GM23338 (cell line): Measurements from ENCODE around the gene CCDC32. TPM values are rescaled to one million over a fixed set of nuclear protein-coding genes. Genes with fewer than 3 reads are reported as not detected.
A peak's percentile ranks its signal among the peaks of the same experiment; 100 is the strongest.

ENCODE experiments used
- ATAC-seq: fragments of 200-7000 bp; cut with Tn5 transposase; 3 replicates; pipeline ENCODE4 v1.9.1; 2020
- DNase-seq: peaks from one replicate; pipeline ENCODE4 v3.0.0-alpha.2; 2015; ENCODE audit warnings: low spot score
- H2AFZ ChIP-seq: fragments of 200-600 bp; sonication (generic); 2 replicates; pipeline ENCODE4 v1.8.0; 2016; ENCODE audit warnings: antibody characterized with exemption, mild to moderate bottlenecking, moderate library complexity
- H3F3A ChIP-seq: fragments of 200-600 bp; sonication (generic); replicated peaks from 2 replicates; pipeline ENCODE4 v1.8.0; 2017; ENCODE audit warnings: antibody characterized with exemption, mixed run types, low read depth
- H3K27ac ChIP-seq: fragments of 200-600 bp; sonication (generic); 2 replicates; pipeline ENCODE4 v1.6.1; 2016; ENCODE audit warnings: low read depth
- H3K27me3 ChIP-seq: fragments of 200-600 bp; sonication (generic); 2 replicates; pipeline ENCODE4 v1.8.0; 2016; ENCODE audit warnings: mild to moderate bottlenecking, mixed run types, moderate library complexity; ENCODE audit not compliant: insufficient read depth
- H3K36me3 ChIP-seq: fragments of 200-600 bp; sonication (generic); 2 replicates; pipeline ENCODE4 v1.8.0; 2016; ENCODE audit warnings: mild to moderate bottlenecking; ENCODE audit not compliant: insufficient read depth
- H3K4me1 ChIP-seq: fragments of 200-600 bp; sonication (generic); 2 replicates; pipeline ENCODE4 v1.8.0; 2016; ENCODE audit warnings: mild to moderate bottlenecking, moderate library complexity; ENCODE audit not compliant: insufficient read depth
- H3K4me2 ChIP-seq: fragments of 200-600 bp; sonication (generic); 2 replicates; pipeline ENCODE4 v1.7.1; 2017; ENCODE audit warnings: mixed run types
- H3K4me3 ChIP-seq: fragments of 200-600 bp; sonication (generic); 2 replicates; pipeline ENCODE4 v1.6.1; 2016; ENCODE audit warnings: mixed run types
- H3K79me2 ChIP-seq: fragments of 200-600 bp; sonication (generic); replicated peaks from 2 replicates; pipeline ENCODE4 v1.8.0; 2017; ENCODE audit warnings: mild to moderate bottlenecking; ENCODE audit not compliant: insufficient read depth
- H3K9me2 ChIP-seq: fragments of 200-600 bp; sonication (generic); 2 replicates; pipeline ENCODE4 v1.8.0; 2017; ENCODE audit not compliant: insufficient read depth
- H4K20me1 ChIP-seq: fragments of 200-600 bp; sonication (generic); replicated peaks from 2 replicates; pipeline ENCODE4 v1.8.0; 2017; ENCODE audit warnings: mild to moderate bottlenecking; ENCODE audit not compliant: insufficient read depth
- H3K27ac Mint-ChIP-seq: 2 replicates; pipeline ENCODE4 v1.8.0; 2020; ENCODE audit warnings: inconsistent platforms, mild to moderate bottlenecking, moderate library complexity, mixed read lengths
- H3K27me3 Mint-ChIP-seq: 3 replicates; pipeline ENCODE4 v1.8.0; 2022; ENCODE audit warnings: low read depth, mild to moderate bottlenecking, moderate library complexity, mixed read lengths, inconsistent platforms; ENCODE audit not compliant: insufficient read depth, poor library complexity
- H3K36me3 Mint-ChIP-seq: 3 replicates; pipeline ENCODE4 v1.8.0; 2021; ENCODE audit warnings: low read depth, mild to moderate bottlenecking, inconsistent platforms, moderate library complexity, mixed read lengths
- H3K4me1 Mint-ChIP-seq: 3 replicates; pipeline ENCODE4 v1.8.0; 2020; ENCODE audit warnings: mild to moderate bottlenecking, inconsistent platforms, mixed read lengths
- H3K4me3 Mint-ChIP-seq: 3 replicates; pipeline ENCODE4 v1.8.0; 2021; ENCODE audit warnings: moderate library complexity, mild to moderate bottlenecking, inconsistent platforms, mixed read lengths
- H3K9me3 Mint-ChIP-seq: 3 replicates; pipeline ENCODE4 v1.8.0; 2020; ENCODE audit warnings: moderate library complexity, mild to moderate bottlenecking, inconsistent platforms, mixed read lengths
- CREB1 ChIP-seq: fragments of 250-450 bp; sonication (Bioruptor Pico); IDR thresholded peaks from 2 replicates; pipeline ENCODE4 v1.5.0; 2020; ENCODE audit warnings: low read depth, mild to moderate bottlenecking, moderate library complexity
- EZH2 ChIP-seq: fragments of 200-600 bp; sonication (generic); IDR thresholded peaks from one replicate; pipeline ENCODE4 v1.8.0; 2017; ENCODE audit warnings: antibody characterized with exemption, mild to moderate bottlenecking, low read depth; ENCODE audit not compliant: unreplicated experiment
- EZH2phosphoT487 ChIP-seq: fragments of 200-600 bp; sonication (generic); IDR thresholded peaks from one replicate; pipeline ENCODE4 v1.8.1; 2018; ENCODE audit warnings: antibody characterized with exemption; ENCODE audit not compliant: unreplicated experiment
- JUNB ChIP-seq: IDR thresholded peaks from one replicate; pipeline ENCODE4 v1.6.1; 2016; ENCODE audit warnings: antibody characterized with exemption; ENCODE audit not compliant: unreplicated experiment
- NANOG ChIP-seq: IDR thresholded peaks from 2 replicates; pipeline ENCODE4 v1.6.1; 2016; ENCODE audit warnings: antibody characterized with exemption, borderline replicate concordance
- STAT1 ChIP-seq: IDR thresholded peaks from one replicate; pipeline ENCODE4 v1.6.1; 2016; ENCODE audit warnings: antibody characterized with exemption; ENCODE audit not compliant: unreplicated experiment
- ZNF114 ChIP-seq: fragments of 250-450 bp; sonication (Bioruptor Pico); IDR thresholded peaks from 2 replicates; pipeline ENCODE4 v1.5.0; 2020; ENCODE audit warnings: mild to moderate bottlenecking, moderate library complexity
- ZNF331 ChIP-seq: fragments of 250-450 bp; sonication (Bioruptor Pico); IDR thresholded peaks from 2 replicates; pipeline ENCODE4 v1.5.0; 2020; ENCODE audit warnings: low read depth, mild to moderate bottlenecking, moderate library complexity
- polyA plus RNA-seq: library from polyadenylated mRNA; unstranded; fragments of >200 nt; fragmentation: Nextera tagmentation; extraction: Ambion mirVana; gene quantifications from 2 replicates; pipeline ENCODE4 v1.2.1, GENCODE V29; 2016
- total RNA-seq: library from RNA; depleted of rRNA; stranded (reverse); fragments of >200 nt; shearing (Covaris generic); gene quantifications from 2 replicates; pipeline ENCODE4 v1.2.3, GENCODE V29; 2014
- TF ChIP-seq, protein P1 (sequence below): IDR thresholded peaks from 2 replicates; pipeline ENCODE4 v1.6.1; 2016; ENCODE audit warnings: antibody characterized with exemption
- TF ChIP-seq, protein P2 (sequence below), 2 experiments: fragments of 200-600 bp in 1 of 2; sonication (generic) in 1 of 2; conservative IDR thresholded peaks; 2 replicates each; pipeline versions ENCODE4 v1.5.1 to v1.6.1; 2016 to 2017; ENCODE audit warnings: antibody characterized with exemption in 2 of 2, low read depth in 2 of 2, mild to moderate bottlenecking in 2 of 2, moderate library complexity in 1 of 2
- TF ChIP-seq, protein P3 (sequence below): IDR thresholded peaks from one replicate; pipeline ENCODE4 v1.6.1; 2018; ENCODE audit warnings: antibody characterized with exemption; ENCODE audit not compliant: unreplicated experiment

Gene CCDC32
- total and polyA plus RNA-seq, 2 experiments from 2014 or later = 13.8 to 15.4 TPM

DNA sequence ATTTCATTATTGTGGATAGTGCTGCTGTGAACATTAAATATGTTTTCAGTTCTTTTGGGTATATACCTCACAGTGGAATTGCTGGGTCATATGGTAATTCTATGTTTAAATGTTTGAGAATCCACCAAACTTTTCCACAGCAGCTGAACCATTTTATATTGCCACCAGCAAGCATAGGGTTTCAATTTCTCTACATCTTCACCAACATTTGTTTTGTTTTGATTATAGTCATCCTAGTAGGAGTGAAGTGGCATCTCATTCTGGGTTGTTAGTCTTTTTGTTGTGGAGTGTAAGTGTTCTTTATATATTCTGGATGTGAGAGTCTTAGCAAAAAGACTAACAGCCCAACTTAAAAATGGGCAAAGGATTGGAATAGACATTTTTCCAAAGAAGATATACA is 10.3 kb upstream of the CCDC32 start:
- DNase-seq = no peak
- TF ChIP-seq ZNF331 (CRISPR knock-in tag) (no peak), CREB1 (CRISPR knock-in tag) (no peak)
- TF ChIP-seq, protein P1, sequence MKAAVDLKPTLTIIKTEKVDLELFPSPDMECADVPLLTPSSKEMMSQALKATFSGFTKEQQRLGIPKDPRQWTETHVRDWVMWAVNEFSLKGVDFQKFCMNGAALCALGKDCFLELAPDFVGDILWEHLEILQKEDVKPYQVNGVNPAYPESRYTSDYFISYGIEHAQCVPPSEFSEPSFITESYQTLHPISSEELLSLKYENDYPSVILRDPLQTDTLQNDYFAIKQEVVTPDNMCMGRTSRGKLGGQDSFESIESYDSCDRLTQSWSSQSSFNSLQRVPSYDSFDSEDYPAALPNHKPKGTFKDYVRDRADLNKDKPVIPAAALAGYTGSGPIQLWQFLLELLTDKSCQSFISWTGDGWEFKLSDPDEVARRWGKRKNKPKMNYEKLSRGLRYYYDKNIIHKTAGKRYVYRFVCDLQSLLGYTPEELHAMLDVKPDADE = no peak
- TF ChIP-seq, protein P2, sequence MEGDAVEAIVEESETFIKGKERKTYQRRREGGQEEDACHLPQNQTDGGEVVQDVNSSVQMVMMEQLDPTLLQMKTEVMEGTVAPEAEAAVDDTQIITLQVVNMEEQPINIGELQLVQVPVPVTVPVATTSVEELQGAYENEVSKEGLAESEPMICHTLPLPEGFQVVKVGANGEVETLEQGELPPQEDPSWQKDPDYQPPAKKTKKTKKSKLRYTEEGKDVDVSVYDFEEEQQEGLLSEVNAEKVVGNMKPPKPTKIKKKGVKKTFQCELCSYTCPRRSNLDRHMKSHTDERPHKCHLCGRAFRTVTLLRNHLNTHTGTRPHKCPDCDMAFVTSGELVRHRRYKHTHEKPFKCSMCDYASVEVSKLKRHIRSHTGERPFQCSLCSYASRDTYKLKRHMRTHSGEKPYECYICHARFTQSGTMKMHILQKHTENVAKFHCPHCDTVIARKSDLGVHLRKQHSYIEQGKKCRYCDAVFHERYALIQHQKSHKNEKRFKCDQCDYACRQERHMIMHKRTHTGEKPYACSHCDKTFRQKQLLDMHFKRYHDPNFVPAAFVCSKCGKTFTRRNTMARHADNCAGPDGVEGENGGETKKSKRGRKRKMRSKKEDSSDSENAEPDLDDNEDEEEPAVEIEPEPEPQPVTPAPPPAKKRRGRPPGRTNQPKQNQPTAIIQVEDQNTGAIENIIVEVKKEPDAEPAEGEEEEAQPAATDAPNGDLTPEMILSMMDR (conservative IDR thresholded peaks at IDR 0.05; ENCODE audit: low read depth in 2 of 2) = no peak
- H3F3A ChIP-seq = no peaks in the 10 kb centered on the region; the same call in 1 of the 2 replicates
- H3K27ac Mint-ChIP-seq = no peak overlapping the region
- peaks cover 7% of the 10 kb centered on the region; the same call in 1 of the 2 replicates for H3K36me3 ChIP-seq
- H3K4me1 ChIP-seq = peaks cover 6% of the 10 kb centered on the region
- no peak overlapping the region for H3K4me2 ChIP-seq
- no peaks in the 10 kb centered on the region for H3K27me3 Mint-ChIP-seq
- H3K27ac ChIP-seq = no peak overlapping the region
- H3K36me3 Mint-ChIP-seq = peaks cover 33% of the 10 kb centered on the region
- H3K4me3 ChIP-seq = no peak overlapping the region
- peaks cover 9% of the 10 kb centered on the region; the same call in 2 of the 3 replicates for H3K4me1 Mint-ChIP-seq
- no peaks in the 10 kb centered on the region for H3K27me3 ChIP-seq
- H3K9me2 ChIP-seq = no peaks in the 10 kb centered on the region
- H2AFZ ChIP-seq = no peak overlapping the region
- H3K79me2 ChIP-seq = peaks cover 13% of the 10 kb centered on the region
- peaks cover 6% of the 10 kb centered on the region for H4K20me1 ChIP-seq
- H3K4me3 Mint-ChIP-seq = no peak overlapping the region
- no peak for ATAC-seq
- no peaks in the 10 kb centered on the region for H3K9me3 Mint-ChIP-seq

DNA sequence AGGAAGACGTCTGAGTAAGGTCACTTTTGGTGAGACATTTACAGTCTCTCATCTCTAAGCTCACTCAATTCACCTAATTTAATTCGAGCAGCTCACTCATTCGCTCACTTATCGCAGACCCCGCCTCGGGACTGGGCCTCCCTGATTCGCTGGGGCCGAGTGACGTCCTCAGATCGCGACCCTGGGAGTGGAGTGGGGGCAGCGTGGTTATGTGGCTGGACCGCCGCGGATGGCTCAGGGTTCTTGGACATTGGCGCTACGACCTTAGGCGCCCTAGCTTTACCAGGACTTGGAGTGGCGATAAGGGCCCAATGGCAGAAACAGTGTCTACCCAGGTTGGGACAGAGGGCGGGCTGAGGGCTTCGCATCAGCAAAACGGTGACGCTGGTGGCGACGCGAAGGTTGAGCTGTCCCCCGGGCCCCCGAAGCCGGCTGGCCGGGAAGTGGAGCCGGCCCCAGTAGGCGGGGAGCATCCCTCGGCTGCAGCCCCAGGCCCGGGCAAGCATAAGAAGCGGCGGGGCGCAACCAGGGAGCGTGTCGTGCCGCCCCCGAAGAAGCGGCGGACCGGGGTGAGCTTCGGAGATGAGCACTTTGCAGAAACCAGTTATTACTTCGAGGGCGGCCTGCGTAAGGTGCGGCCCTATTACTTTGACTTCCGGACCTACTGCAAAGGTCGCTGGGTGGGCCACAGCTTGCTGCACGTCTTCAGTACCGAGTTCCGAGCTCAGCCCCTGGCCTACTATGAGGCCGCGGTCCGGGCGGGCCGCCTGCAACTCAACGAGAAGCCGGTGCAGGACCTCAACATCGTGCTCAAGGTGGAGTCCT is 4.5 kb upstream of the CCDC32 start, which contains the start of gene RPUSD2:
RPUSD2 (plus strand) TSS at position 171 of the 825 bp plus-strand sequence; CDS start at position 210, 39 bp downstream.
- Histone ChIP-seq H3K36me3 (peaks cover 7% of the 10 kb centered on the region; the same call in 1 of the 2 replicates), H3K9me2 (no peaks in the 10 kb centered on the region), H3K4me1 (peaks cover 18% of the 10 kb centered on the region), H3K27ac (peak within 1 kb of the TSS; percentile 26; the same call in 1 of the 2 replicates), H3F3A (no peaks in the 10 kb centered on the region), H3K27me3 (no peaks in the 10 kb centered on the region), H3K79me2 (peaks cover 21% of the 10 kb centered on the region), H3K4me2 (peak within 1 kb of the TSS; percentile 95), H3K4me3 (peak within 1 kb of the TSS; percentile 95), H4K20me1 (peaks cover 9% of the 10 kb centered on the region), H2AFZ (peak within 1 kb of the TSS; percentile 85)
- Mint-ChIP-seq H3K4me3 (peak within 1 kb of the TSS; percentile 97), H3K27ac (peak within 1 kb of the TSS; percentile 91), H3K27me3 (peaks cover 11% of the 10 kb centered on the region), H3K36me3 (peaks cover 27% of the 10 kb centered on the region), H3K9me3 (no peaks in the 10 kb centered on the region), H3K4me1 (peaks cover 27% of the 10 kb centered on the region)
- ATAC-seq (peak; percentile 71), DNase-seq (peak; percentile 98)
- TF ChIP-seq EZH2phosphoT487 (no peak), CREB1 (CRISPR knock-in tag) (peak; percentile 97), STAT1 (no peak), ZNF114 (CRISPR knock-in tag) (no peak), JUNB (no peak), EZH2 (no peak), ZNF331 (CRISPR knock-in tag) (no peak), NANOG (no peak)
- TF ChIP-seq, protein P2 (conservative IDR thresholded peaks at IDR 0.05; ENCODE audit: low read depth in 2 of 2) = no peak
- TF ChIP-seq, protein P3, sequence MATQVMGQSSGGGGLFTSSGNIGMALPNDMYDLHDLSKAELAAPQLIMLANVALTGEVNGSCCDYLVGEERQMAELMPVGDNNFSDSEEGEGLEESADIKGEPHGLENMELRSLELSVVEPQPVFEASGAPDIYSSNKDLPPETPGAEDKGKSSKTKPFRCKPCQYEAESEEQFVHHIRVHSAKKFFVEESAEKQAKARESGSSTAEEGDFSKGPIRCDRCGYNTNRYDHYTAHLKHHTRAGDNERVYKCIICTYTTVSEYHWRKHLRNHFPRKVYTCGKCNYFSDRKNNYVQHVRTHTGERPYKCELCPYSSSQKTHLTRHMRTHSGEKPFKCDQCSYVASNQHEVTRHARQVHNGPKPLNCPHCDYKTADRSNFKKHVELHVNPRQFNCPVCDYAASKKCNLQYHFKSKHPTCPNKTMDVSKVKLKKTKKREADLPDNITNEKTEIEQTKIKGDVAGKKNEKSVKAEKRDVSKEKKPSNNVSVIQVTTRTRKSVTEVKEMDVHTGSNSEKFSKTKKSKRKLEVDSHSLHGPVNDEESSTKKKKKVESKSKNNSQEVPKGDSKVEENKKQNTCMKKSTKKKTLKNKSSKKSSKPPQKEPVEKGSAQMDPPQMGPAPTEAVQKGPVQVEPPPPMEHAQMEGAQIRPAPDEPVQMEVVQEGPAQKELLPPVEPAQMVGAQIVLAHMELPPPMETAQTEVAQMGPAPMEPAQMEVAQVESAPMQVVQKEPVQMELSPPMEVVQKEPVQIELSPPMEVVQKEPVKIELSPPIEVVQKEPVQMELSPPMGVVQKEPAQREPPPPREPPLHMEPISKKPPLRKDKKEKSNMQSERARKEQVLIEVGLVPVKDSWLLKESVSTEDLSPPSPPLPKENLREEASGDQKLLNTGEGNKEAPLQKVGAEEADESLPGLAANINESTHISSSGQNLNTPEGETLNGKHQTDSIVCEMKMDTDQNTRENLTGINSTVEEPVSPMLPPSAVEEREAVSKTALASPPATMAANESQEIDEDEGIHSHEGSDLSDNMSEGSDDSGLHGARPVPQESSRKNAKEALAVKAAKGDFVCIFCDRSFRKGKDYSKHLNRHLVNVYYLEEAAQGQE = no peak
